Measurements from ENCODE around the gene OR10A2. TPM values are rescaled to one million over a fixed set of nuclear protein-coding genes. Genes with fewer than 3 reads are reported as not detected.

The OR10A2 gene
- total and polyA plus RNA-seq, 10 donors = not detected

DNA sequence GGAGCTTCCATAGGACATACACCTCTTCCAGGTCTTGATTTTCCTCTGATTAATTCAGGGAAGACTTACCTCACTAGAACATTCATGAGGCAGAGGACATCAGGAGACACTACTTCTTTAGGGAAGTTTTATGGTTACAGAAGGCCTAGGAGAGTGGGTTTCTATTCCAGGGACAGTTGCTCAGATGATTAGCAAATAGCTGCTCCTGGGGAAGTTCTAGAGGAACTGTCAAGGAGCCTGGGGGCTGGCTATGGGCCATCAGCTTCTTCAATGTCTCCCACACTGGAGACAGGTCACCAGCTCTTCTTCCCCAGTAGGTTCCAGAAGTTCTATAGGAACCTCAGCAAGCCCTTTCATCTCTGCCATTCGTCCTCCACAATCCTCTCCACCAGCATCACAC, 28.8 kb upstream of the OR10A2 start:
- 57 to 76% (median 67%) methylated on average over 1 of the region's 1 CpG for WGBS, 5 donors
- H3K36me3 ChIP-seq = no peaks in the 10 kb centered on the region
- DNase-seq = no peak
- no peaks in the 10 kb centered on the region for H3K27me3 ChIP-seq (replicated peaks in 1 of 7)
- TF ChIP-seq POLR2AphosphoS5 (IDR thresholded peaks at IDR 0.05) (no peak), POLR2A (IDR thresholded peaks at IDR 0.05) (no peak)
- TF ChIP-seq, protein P1, sequence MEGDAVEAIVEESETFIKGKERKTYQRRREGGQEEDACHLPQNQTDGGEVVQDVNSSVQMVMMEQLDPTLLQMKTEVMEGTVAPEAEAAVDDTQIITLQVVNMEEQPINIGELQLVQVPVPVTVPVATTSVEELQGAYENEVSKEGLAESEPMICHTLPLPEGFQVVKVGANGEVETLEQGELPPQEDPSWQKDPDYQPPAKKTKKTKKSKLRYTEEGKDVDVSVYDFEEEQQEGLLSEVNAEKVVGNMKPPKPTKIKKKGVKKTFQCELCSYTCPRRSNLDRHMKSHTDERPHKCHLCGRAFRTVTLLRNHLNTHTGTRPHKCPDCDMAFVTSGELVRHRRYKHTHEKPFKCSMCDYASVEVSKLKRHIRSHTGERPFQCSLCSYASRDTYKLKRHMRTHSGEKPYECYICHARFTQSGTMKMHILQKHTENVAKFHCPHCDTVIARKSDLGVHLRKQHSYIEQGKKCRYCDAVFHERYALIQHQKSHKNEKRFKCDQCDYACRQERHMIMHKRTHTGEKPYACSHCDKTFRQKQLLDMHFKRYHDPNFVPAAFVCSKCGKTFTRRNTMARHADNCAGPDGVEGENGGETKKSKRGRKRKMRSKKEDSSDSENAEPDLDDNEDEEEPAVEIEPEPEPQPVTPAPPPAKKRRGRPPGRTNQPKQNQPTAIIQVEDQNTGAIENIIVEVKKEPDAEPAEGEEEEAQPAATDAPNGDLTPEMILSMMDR (IDR thresholded peaks at IDR 0.05 in 8 of 11, conservative IDR thresholded peaks at IDR 0.05 in 3 of 11) = no peak
- no peak overlapping the region for H3K27ac ChIP-seq
- intact Hi-C loops (cut with DNase I; ENCODE audit: low total_unique reads) = no loop called here
- H3K9me3 ChIP-seq = no peaks in the 10 kb centered on the region
- H3K4me3 ChIP-seq = no peak overlapping the region
- H3K4me1 ChIP-seq = peaks cover 0 to 12% (median 0%) of the 10 kb centered on the region in 6 donors

DNA sequence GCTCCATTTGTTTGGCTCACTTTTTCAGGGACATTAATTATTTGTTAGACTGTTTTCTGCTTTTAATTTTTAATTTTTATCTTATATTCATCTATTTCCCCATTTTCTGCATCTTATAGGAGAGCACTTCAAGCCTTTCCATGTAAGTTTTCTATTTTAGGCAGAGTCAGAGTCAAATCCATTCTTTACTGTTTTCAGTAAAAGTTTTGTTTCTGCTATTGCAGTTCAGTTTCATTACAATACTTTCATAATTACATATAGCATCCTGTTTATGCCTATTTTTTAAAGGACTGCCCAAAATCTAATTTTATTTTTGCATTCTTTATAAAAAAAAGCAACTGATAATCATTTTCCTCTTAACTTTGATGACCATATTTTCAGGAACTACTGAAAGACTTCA, 21.2 kb upstream of the OR10A2 start:
- Histone ChIP-seq H3K36me3 (no peaks in the 10 kb centered on the region), H3K4me3 (no peak overlapping the region), H3K27ac (no peak overlapping the region), H3K9me3 (peaks cover 0 to 7% (median 0%) of the 10 kb centered on the region in 8 donors), H3K27me3 (replicated peaks in 1 of 7) (no peaks in the 10 kb centered on the region), H3K4me1 (no peaks in the 10 kb centered on the region)
- intact Hi-C loops (cut with DNase I; ENCODE audit: low total_unique reads) = no loop called here
- no peak for TF ChIP-seq POLR2A (IDR thresholded peaks at IDR 0.05)
- TF ChIP-seq POLR2AphosphoS5 (IDR thresholded peaks at IDR 0.05) = no peak
- TF ChIP-seq, protein P1 (IDR thresholded peaks at IDR 0.05 in 8 of 11, conservative IDR thresholded peaks at IDR 0.05 in 3 of 11) = no peak
- no peak for DNase-seq

DNA sequence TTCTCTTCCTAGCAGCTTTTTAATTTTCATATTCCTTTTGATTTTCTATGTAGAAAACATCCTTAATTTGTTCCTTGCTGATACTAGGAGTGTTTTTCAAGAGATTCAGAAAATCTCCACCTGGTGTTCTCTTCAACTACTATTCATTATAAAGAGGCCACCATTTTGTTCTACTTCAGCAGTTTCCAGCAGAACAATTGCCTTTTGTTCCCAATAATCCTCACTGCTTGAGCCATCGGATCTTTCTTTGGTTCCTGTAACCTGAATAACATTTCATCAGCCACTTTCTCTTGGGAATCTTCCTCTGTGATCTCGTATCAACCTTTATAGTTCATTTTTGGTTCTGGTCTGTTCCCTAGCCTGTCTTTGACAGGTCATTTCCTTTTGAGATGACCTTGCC, 19.2 kb upstream of the OR10A2 start:
- H3K9me3 ChIP-seq = peaks cover 0 to 7% (median 0%) of the 10 kb centered on the region in 8 donors
- WGBS, 5 donors = 58 to 75% (median 64%) methylated on average over 2 of the region's 2 CpGs

DNA sequence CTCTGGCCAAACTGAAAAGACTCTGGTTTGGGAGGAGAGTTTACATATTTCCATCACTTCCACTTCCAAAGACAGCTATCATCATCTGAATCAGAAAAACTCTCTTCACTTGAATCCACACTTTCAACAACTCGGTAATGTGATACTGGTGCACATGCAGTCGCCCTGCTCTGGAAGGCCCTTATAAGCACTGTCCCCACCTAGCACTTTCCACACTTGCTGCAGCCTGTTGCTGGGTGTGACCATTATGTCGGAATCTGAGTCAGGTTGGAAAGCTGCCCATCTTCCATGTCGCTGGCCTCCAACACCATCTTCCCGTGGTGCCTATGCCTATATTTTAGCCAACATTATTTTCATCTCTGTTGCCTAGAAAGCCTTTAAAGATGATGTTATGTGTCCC, 18.5 kb upstream of the OR10A2 start:
- DNase-seq = no peak
- no peaks in the 10 kb centered on the region for H3K27me3 ChIP-seq (replicated peaks in 1 of 7)
- 90 to 94% (median 93%) methylated on average over 5 of the region's 5 CpGs for WGBS, 5 donors
- TF ChIP-seq, protein P1 (IDR thresholded peaks at IDR 0.05 in 8 of 11, conservative IDR thresholded peaks at IDR 0.05 in 3 of 11) = no peak
- TF ChIP-seq POLR2AphosphoS5 (IDR thresholded peaks at IDR 0.05) = no peak
- no peak for TF ChIP-seq POLR2A (IDR thresholded peaks at IDR 0.05)
- H3K4me3 ChIP-seq = no peak overlapping the region
- H3K27ac ChIP-seq = no peak overlapping the region
- no peaks in the 10 kb centered on the region for H3K36me3 ChIP-seq
- intact Hi-C loops (cut with DNase I; ENCODE audit: low total_unique reads) = no loop called here
- no peaks in the 10 kb centered on the region for H3K4me1 ChIP-seq
- H3K9me3 ChIP-seq = peaks cover 0 to 7% (median 0%) of the 10 kb centered on the region in 8 donors

More for the DNA sequence above, 19.2 kb upstream of the OR10A2 start:
- Histone ChIP-seq H3K27me3 (replicated peaks in 1 of 7) (no peaks in the 10 kb centered on the region), H3K4me3 (no peak overlapping the region), H3K4me1 (no peaks in the 10 kb centered on the region), H3K27ac (no peak overlapping the region), H3K36me3 (no peaks in the 10 kb centered on the region)
- TF ChIP-seq POLR2AphosphoS5 (IDR thresholded peaks at IDR 0.05) = no peak
- no peak for TF ChIP-seq POLR2A (IDR thresholded peaks at IDR 0.05)
- TF ChIP-seq, protein P1 (IDR thresholded peaks at IDR 0.05 in 8 of 11, conservative IDR thresholded peaks at IDR 0.05 in 3 of 11) = no peak
- intact Hi-C loops (cut with DNase I; ENCODE audit: low total_unique reads) = no loop called here
- DNase-seq = no peak
